HG03439 (cell line): ENCODE measurements around the gene CMTR1.
"Not testable (repeated sequence)": the region's sequence is repeated elsewhere in the genome, so short reads cannot be mapped to it uniquely, and the experiment has no call there.

Source experiments
- ATAC-seq: cut with Tn5 transposase; IDR thresholded peaks from one replicate; pipeline ENCODE4 v1.9.1; 2021; ENCODE audit warnings: mild to moderate bottlenecking, moderate library complexity; ENCODE audit not compliant: unreplicated experiment

CMTR1 gene

DNA sequence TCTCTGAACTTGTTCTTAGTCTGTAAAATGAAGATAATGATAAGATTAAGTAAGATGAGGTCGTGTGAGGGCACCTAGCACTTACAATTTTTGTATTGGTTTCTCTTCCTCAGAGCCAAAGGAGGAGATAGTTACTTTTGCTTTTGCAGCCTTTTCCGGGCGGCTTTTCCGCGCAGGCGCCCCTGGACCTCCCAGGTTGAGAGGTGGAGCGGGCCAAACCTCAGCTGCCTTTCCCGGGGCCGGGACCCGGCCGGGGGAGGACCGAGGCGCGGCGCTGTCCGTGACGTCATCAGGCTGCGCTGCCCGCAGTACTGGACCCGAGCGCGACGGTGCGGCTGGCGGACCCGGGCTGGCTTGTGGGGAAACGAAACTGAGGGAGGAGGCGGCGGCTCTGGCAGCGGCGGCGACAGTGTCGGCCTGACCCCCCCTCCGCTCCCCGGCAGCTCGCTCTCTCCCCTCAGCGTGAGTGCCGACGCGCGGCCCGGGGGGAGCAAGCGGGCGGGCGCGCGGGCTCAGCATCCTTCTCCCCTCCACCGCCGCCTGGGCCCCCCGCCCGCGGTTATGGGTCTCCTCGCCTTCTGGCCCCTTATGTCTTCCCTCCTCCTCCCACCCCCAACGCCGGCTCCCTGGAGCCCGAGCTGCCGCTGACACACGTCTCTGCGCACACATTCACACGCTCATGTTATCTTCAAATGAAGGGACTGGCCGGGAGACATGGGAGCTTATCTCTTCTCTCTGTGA lies at the start of gene CMTR1:
TSS of gene CMTR1 (plus strand) at position 306 of the 741 bp plus-strand sequence. CDS start 2,409 bp downstream, outside the sequence.
- ATAC-seq: peak; percentile 90

DNA sequence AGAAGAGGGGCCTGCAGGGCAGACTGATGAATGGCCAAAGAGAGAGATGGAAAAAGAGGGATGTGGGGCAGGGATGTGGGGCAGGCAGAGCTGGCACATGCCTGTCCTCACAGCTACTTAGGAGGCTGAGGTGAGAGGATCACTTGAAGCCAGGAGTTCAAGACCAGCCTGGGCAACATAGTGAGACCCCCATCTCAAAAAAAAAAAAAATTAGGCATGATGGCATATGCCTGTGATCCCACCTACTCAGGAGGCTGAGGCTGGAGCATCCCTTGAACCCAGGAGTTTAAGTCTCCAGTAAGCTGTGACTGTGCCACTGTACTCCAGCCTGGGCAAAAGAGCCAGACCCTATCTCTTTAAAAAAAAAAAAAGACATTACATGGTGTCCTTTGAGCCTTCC lies 44.4 kb upstream of the CMTR1 start:
- no peak for ATAC-seq

- ATAC-seq: no peak
These were observed 43.2 kb upstream of the CMTR1 start for GRCh38 chr6:37389857-37390256.

DNA sequence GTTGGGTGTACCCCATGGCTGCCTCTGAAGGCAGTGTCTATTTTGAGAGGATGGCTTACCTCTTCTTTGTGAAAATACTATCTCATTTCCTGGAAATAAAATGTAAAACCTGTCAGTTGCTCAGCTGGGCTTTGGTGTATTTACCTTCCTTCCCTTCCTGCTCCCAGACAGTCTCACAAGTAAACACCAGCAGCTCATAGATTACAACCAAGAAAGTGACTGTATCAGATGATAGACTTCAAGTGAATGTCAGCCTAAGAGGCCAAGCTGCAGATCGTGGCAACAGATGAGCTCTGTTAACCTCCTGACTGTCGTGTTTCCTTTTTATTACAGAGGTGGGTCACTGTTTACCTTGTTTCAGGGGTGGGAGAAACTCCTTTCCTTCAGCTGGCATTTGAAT lies 41.9 kb upstream of the CMTR1 start:
- no peak for ATAC-seq

- ATAC-seq: no peak
These were observed 40.2 kb upstream of the CMTR1 start for GRCh38 chr6:37392821-37393220.

DNA sequence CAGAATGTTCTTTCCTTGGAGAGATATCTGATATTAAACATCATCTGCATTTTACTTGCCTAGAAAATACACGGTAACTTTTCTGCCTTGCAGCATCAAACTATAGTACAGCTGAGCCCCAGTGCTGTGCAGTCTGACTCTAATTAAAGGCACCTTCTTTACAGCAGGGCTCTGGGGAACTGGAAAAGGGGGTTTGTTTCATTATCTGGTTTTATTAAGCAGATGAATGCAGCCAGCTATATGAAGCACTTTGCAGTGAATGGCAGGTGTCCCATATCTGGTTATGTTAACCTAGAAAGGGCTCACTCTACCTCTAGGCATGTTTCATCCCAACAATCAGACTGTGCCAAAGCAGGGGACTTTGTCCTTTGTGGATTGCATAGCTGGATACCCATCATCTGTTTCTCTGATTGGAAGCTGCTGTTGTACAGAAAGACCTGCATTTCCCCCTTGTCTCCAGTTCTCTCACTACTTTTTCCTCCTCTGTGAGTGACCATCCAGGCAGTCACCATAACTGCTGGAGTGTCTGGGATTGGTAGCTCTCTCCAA lies 39.6 kb upstream of the CMTR1 start:
- no peak for ATAC-seq

GRCh38 chr6:37396571-37397180 lies 36.3 kb upstream of the CMTR1 start:
- no peak for ATAC-seq

- no peak for ATAC-seq
These were observed 33.9 kb upstream of the CMTR1 start for GRCh38 chr6:37399131-37399530.

DNA sequence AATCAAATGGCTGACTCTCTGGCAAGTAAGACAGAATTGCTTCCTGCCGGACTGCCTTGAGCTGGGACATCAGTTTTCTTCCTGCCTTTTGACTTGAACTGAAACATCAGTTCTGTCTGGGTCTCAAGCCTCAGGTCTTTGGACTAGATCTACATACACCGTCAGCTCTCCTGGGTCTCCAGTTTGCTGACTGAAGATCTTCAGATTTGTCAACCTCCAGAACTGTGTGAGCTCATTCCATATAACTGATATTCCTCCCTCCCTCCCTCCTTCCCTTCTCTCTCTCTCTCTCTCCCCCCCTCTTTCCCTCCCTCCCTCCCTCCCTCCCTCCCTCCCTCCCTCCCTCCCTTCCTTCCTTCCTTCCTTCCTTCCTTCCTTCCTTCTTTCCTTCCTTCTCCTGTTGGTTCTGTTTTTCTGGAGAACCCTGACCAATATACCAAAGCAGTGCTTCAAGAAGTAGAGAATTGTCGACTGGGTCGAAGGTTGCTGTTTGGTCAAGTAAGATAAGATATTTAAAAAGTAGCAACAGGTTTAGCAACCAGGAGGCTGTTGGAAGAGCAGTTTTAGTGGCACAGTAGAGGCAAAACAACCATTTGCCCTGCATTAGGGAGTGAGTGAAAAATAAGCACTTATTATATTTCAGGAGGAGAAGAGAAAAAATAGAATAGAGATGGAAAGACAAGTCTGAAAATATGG lies 33.1 kb upstream of the CMTR1 start:
- no peak for ATAC-seq

- ATAC-seq: not testable (repeated sequence)
These were observed 31.4 kb upstream of the CMTR1 start for GRCh38 chr6:37401658-37402057.

- no peak for ATAC-seq
These were observed 26.2 kb upstream of the CMTR1 start for GRCh38 chr6:37406726-37407341.

DNA sequence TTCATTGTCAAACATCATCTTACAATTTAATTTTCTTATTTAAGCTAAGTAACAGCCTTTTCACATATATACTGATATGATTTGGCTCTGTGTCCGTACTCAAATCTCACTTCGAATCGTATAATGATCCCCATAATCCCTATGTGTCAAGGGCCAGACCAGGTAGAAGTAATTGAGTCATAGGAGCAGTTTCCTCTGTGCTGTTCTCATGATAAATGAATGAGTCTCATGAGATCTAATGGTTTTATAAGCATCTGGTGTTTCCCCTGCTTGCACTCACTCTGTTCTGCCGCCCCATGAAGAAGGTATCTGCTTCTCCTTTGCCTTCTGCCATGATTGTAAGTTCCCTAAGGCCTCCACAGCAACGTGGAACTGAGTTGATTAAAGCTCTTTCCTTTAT lies 25.1 kb upstream of the CMTR1 start:
- ATAC-seq: no peak

GRCh38 chr6:37409501-37409900 lies 23.5 kb upstream of the CMTR1 start:
- ATAC-seq: no peak

DNA sequence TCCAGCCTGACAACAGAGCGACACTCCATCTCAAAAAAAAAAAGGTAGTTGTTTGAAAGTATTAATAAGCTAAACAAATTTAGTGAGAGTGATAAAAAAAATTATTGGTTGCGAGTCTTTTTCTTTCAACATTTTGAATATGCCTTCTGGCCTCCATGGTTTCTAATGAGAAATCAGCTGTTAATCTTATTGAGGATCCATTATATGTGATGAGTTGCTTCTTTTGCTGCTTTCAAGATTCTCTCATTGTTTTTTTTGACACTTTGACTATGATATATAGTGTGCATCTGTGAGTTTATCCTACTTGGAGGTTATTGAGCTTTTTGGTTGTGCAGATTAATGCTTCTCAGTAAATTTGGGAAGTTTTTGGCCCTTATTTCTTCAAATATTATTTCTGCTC lies 15.6 kb upstream of the CMTR1 start:
- ATAC-seq: no peak

DNA sequence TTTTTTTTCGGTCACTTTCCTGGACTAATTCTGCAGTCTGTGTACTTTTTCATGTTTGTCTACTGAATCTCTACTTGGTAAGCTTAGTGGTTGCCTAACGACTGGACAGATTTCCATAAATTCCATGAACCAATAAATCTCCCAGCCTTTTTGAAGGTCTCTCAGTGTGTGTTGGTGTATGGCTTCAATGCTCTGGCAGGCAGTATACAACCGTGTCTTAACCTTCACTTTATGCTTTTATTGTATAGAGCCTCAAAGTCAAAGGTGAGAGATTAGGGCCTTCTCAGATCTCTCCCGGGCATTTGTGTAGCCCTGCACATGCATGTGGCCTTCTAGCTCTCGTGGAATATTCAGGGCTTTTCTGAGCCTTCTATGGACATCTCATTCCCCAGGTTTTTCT lies 14.3 kb upstream of the CMTR1 start:
- ATAC-seq: no peak

DNA sequence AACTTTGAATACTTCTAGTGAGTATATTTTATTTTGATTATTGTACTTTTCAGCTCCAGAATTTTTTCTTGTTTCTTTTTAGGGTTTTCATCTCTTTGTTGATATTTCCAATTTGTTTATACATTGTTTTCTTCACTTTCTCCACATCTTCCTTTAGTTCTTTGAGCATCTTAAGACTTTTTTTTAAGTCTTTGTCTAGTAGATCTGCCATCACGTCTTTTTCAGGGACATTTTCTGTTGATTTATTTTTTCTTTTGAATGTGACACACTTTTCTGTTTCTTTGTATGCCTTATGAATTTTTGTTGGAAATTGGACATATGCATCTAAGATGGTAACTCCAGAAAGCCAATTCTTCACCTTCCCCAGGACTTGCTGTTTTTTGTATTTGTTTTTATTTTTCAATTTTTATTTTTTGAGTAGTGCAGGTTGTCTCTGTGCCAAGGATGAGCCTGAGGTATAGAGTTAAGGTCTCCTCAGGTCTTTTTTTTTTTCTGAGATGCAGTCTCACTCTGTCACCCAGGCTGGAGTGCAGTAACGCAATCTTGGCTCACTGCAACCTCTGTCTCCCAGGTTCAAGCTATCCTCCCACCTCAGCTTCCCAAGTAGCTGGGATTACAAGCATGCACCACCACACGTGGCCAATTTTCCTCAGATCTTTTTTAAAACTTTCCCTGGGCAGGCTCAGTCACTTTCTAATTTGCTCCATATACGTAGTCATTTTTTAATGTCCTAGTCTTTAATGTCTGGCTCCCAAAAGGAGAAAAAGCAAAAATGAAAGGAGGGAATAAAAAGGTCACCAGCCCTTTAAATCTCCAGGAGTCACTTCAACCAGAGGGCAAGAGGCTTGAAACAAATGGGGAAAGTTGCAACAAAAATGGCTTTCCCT lies 6.7 kb upstream of the CMTR1 start:
- no peak for ATAC-seq

DNA sequence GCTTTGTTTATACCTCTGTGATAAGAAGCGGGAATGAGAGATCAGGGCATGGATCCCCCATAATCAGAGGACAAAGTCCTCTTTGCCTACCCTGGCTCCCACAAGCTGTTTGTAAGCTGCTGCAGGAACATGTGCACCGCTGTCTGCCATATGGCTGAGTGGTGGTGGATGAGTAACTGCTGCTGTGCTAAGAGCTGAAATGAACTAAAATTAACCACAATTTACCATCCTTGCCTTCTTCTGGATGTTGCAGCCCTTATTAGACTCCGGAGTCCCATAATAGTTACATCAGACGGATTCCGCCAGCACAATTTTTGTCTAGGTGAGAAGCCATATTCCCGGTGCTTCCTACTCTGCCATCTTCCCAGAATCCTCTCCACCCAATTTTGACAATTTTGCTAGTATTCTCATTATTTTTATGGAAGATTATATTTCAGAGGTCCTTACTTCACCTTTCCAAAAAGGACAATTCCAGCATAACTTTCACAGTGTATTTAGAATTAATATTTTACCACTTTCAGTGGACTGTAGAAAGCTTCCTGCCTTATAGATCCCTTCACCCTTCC lies 6.0 kb upstream of the CMTR1 start:
- ATAC-seq: no peak

- ATAC-seq: no peak
These were observed 3.7 kb upstream of the CMTR1 start for GRCh38 chr6:37429352-37429750.

GRCh38 chr6:37432590-37432915 lies 468 bp upstream of the CMTR1 start:
- ATAC-seq: no peak

DNA sequence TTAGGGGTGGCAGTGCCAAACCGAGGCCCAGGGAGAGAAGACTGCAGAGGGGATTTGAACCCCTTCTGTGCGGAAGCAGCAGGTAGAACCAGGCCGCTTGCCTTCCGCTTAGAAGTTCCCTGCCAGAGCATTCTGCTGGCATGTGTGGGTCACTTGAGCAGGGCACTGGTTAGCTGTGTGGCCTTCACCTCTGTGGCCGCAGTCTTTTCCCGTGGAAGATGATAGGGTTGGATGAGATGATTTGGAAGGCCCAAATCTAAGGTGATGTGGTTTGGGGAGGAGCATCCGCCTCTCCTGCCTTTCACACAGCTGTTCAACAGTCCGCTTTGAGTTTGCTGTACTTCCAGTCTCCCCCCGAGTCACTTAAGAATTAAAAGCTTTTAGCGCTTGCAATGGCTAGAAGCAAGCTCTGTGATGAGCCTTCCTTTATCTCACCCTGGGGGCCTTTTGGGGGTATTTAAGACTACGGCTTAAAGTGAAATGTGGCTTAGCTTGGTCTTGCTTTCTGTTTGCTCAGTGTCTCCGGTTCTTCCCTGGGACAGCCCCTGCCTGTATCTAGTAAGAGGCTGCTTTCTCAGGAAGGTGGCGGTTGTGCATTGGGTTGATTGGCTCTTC lies 743 bp downstream of the CMTR1 start:
- ATAC-seq: peak; percentile 31
